ENCODE data around the gene TMEM238L. TPM values are rescaled to one million over a fixed set of nuclear protein-coding genes. Genes with fewer than 3 reads are reported as not detected.

The TMEM238L gene
- total and polyA plus RNA-seq, 9 of the 15 experiments (the other 6 are each of a cell fraction or from before 2014, with no cell fraction given), result not detected

DNA sequence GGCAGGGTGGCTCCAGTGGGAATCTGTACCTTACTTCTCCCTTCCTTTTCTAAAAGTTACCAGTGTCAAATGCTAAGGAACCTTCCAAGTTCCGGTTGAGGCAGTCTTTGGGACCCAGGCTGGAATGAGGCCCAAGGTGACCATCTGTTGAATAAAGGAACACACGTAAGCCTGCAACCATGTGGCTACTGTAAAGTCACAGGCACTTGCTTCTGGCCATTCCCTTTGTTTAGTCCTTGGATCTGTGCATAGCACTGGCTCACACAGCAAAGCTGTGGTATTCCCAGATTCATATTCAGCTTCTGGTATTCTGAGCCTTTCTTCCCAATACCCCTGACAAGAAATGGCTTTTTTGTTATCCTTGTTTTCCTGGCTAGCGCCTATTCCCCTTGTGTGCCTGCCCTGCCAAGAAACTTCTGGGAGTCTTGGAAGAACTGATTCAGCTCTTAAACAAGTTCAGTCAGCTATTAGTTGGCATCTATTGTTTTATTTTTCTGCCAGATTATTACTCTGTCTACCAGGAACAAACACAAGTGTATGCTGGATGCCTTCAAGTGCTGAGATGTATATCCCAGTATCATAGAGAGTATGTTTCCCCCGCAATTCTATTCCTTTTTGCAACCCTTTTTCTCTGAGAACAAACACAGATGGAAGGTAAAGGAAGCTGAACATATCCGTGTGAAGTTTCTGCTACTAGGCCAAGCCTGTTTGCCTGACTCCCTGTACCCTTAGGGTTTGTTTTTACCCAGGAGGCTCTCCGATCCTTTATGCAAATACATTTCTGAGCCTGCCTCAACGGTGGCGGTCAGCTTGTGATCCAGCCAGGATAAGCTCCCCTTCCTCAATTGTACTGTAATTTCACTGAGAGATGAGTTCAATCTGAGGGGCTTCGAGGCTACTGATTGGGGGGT, 13.2 kb downstream of the TMEM238L start:
- no peaks in the 10 kb centered on the region for H3K79me2 ChIP-seq (ENCODE audit: control insufficient read depth, insufficient read depth, low read length)
- WGBS (ENCODE audit: insufficient coverage, low coverage, missing lambda C conversion rate), result 0% methylated on average over 9 of the region's 9 CpGs
- CTCF ChIA-PET (ENCODE audit: low intra/inter-chr PET ratio), result no interaction called here
- intact Hi-C loops (cut with micrococcal nuclease) (no loop called here), in situ Hi-C loops (cut with MboI) (no loop called here)
- no peak overlapping the region for H3K4me3 ChIP-seq
- ATAC-seq, result peak; percentile 86
- FAIRE-seq, result peak; percentile 6
- POLR2A ChIA-PET, result interaction anchor here (0.6 to 1.2 kb wide), 4 partner anchors 11 to 1193 kb away, joined by 3 to 5 read pairs (median 4); no protein-coding TSS in a partner anchor
- H3K9ac ChIP-seq (ENCODE audit: insufficient read depth in 1 of 2, low read depth in 2 of 2, low read length in 2 of 2), result no peak overlapping the region
- H2AFZ ChIP-seq (ENCODE audit: low read depth, low read length), result 0 out of 2 replicates have a peak overlapping the region, but pooled peaks have one; percentile 32
- H3K4me1 ChIP-seq (replicated peaks in 1 of 2; ENCODE audit: control insufficient read depth in 2 of 2, insufficient read depth in 2 of 2, low read length in 2 of 2), result no peaks in the 10 kb centered on the region; a peak in 1 of 5 replicates
- peak in 2 of 4 experiments; percentile 7 to 40 for DNase-seq (ENCODE audit: extremely low read depth in 1 of 4, low spot score in 3 of 4)
- no peaks in the 10 kb centered on the region for H3K36me3 ChIP-seq (ENCODE audit: control insufficient read depth, insufficient read depth, low read length)
- H3K9me3 ChIP-seq (replicated peaks; ENCODE audit: control insufficient read depth, insufficient read depth, low read depth, low read length), result no peaks in the 10 kb centered on the region
- BruUV-seq (replicated peaks), result TSS peak; percentile 100
- no peak overlapping the region for H3K4me2 ChIP-seq (ENCODE audit: insufficient read depth, low read length)
- H3K9me1 ChIP-seq (ENCODE audit: control insufficient read depth, insufficient read depth, low read length), result no peaks in the 10 kb centered on the region
- H3K27me3 ChIP-seq (ENCODE audit: control insufficient read depth in 2 of 2, insufficient read depth in 2 of 2, low read length in 2 of 2), result peaks cover 0 to 11% of the 10 kb centered on the region in 2 experiments; a peak in 2 of 5 replicates
- no peak overlapping the region for H3K27ac ChIP-seq (ENCODE audit: extremely low read depth, low read depth, low read length)
- H4K20me1 ChIP-seq (replicated peaks; ENCODE audit: control insufficient read depth, insufficient read depth, low read length), result no peaks in the 10 kb centered on the region
- no peak for TF ChIP-seq BHLHE40 (IDR thresholded peaks at IDR 0.05; ENCODE audit: low read length)
- peak; percentile 79 for TF ChIP-seq POLR2B (IDR thresholded peaks at IDR 0.05; ENCODE audit: low read depth, partially characterized antibody)
- TF ChIP-seq TFAM (CRISPR knock-in tag; conservative IDR thresholded peaks at IDR 0.05), result no peak
- TF ChIP-seq FOXM1 (IDR thresholded peaks at IDR 0.05; ENCODE audit: low read depth), result no peak
- no peak for TF ChIP-seq FOXM1 (CRISPR knock-in tag; IDR thresholded peaks at IDR 0.05; ENCODE audit: low read depth)
- no peak for TF ChIP-seq ZFP1 (CRISPR knock-in tag; IDR thresholded peaks at IDR 0.05)
- TF ChIP-seq, protein P1, sequence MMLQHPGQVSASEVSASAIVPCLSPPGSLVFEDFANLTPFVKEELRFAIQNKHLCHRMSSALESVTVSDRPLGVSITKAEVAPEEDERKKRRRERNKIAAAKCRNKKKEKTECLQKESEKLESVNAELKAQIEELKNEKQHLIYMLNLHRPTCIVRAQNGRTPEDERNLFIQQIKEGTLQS (IDR thresholded peaks at IDR 0.05), result no peak
- TF ChIP-seq, protein P1 (CRISPR knock-in tag; conservative IDR thresholded peaks at IDR 0.05), result 0 out of 2 replicates have a peak, but pooled peaks have one; percentile 37
- TF ChIP-seq, protein P2, sequence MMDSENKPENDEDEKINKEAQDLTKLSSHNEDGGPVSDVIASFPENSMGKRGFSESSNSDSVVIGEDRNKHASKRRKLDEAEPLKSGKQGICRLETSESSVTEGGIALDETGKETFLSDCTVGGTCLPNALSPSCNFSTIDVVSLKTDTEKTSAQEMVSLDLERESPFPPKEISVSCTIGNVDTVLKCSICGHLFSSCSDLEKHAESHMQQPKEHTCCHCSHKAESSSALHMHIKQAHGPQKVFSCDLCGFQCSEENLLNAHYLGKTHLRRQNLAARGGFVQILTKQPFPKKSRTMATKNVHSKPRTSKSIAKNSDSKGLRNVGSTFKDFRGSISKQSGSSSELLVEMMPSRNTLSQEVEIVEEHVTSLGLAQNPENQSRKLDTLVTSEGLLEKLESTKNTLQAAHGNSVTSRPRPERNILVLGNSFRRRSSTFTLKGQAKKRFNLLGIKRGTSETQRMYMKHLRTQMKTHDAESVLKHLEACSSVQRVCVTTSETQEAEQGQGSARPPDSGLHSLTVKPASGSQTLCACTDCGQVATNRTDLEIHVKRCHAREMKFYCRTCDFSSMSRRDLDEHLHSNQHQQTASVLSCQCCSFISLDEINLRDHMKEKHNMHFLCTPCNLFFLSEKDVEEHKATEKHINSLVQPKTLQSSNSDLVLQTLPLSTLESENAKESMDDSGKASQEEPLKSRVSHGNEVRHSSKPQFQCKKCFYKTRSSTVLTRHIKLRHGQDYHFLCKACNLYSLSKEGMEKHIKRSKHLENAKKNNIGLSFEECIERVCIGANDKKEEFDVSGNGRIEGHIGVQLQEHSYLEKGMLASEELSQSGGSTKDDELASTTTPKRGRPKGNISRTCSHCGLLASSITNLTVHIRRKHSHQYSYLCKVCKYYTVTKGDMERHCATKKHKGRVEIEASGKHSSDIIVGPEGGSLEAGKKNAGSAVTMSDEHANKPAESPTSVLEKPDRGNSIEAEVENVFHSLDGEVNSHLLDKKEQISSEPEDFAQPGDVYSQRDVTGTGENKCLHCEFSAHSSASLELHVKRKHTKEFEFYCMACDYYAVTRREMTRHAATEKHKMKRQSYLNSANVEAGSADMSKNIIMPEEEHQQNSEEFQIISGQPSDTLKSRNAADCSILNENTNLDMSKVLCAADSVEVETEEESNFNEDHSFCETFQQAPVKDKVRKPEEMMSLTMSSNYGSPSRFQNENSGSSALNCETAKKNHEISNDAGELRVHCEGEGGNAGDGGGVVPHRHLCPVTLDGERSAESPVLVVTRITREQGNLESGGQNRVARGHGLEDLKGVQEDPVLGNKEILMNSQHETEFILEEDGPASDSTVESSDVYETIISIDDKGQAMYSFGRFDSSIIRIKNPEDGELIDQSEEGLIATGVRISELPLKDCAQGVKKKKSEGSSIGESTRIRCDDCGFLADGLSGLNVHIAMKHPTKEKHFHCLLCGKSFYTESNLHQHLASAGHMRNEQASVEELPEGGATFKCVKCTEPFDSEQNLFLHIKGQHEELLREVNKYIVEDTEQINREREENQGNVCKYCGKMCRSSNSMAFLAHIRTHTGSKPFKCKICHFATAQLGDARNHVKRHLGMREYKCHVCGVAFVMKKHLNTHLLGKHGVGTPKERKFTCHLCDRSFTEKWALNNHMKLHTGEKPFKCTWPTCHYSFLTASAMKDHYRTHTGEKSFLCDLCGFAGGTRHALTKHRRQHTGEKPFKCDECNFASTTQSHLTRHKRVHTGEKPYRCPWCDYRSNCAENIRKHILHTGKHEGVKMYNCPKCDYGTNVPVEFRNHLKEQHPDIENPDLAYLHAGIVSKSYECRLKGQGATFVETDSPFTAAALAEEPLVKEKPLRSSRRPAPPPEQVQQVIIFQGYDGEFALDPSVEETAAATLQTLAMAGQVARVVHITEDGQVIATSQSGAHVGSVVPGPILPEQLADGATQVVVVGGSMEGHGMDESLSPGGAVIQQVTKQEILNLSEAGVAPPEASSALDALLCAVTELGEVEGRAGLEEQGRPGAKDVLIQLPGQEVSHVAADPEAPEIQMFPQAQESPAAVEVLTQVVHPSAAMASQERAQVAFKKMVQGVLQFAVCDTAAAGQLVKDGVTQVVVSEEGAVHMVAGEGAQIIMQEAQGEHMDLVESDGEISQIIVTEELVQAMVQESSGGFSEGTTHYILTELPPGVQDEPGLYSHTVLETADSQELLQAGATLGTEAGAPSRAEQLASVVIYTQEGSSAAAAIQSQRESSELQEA (IDR thresholded peaks at IDR 0.05; ENCODE audit: low read depth), result no peak

Data from K562 (cell line).